GM18502 (cell line): ENCODE data around the gene MRPS11.
"Not testable (repeated sequence)": the region's sequence is repeated elsewhere in the genome, so short reads cannot be mapped to it uniquely, and the experiment has no call there.

Experiments used
- ATAC-seq: cut with Tn5 transposase; IDR thresholded peaks from one replicate; pipeline ENCODE4 v1.9.1; 2021; ENCODE audit warnings: mild to moderate bottlenecking; ENCODE audit not compliant: unreplicated experiment, poor library complexity

Gene MRPS11

DNA sequence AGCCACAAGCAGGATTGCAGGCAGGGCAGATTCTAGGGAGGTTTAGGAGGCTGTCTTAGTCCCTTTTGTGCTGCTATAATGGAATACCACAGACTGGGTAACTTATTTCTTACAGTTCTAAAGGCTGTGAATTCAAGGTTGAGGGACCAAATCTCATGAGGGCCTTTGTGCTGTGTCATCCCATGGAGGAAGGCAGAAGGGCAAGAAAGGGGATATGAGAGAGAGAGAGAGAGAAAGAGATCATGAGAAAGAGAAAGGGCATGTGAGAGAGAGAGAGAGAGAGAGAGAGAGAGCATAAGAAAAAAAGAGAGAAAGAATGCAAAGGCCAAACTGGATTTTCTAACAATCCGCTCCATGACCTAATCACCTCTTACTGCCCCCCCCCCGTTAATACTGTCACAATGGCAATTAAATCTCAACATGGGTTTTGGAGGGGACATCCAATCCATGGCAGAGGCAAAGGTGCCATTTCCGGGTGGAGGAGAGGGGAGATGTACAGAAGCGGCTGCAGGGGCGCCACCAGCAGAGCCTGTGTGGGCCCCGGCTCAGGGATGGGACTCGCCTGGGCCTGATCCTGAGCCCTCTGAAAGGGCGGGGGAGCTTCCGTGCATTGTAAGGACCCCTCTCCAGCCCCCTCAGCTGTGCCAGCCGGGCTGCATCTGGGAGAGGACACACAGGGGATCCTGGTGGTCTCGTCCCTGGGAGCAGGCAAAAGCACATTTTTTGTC lies 20.5 kb downstream of the MRPS11 start:
- no peak for ATAC-seq

DNA sequence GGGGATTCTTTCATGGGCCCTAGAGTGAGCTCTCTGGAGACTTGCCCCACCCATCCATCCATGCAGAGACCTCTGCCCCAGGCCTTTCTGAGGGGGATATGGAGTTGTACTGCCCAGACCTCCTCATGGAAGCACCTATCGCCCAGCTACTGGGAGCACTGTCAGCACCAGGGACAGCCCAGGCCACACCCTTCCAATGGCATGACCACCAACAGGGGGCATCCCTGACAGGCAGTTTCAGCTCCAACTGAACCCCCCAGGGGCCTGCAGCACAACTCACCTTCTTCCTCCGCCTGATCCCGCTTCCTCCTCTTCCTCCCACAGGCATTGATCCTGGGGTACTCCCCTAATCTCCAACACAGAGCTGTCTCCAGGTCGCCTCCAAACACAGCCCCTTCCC lies 21.8 kb downstream of the MRPS11 start:
- ATAC-seq: no peak

GRCh38 chr15:88490036-88490435 lies 22.5 kb downstream of the MRPS11 start:
- ATAC-seq: no peak

DNA sequence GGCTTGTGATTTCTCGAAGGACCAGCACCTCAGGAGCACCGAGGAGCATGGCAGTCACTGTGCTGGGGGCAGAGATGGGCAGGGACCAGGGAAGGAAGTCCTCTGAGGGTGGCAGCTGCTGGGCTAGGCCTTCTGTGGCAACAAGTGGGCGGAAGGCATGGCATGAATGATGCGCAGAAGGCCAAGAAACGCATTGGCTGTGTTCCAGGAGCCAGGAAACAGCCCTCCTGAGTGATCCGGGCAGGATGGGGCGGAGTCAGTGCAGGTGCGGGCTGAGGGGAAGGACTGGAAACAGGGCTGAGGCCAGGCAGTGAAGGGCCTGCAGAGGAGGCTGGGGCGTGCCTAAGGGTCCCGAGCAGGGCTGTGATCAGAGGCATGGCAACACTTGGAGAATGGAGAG lies 23.6 kb downstream of the MRPS11 start:
- ATAC-seq: no peak

DNA sequence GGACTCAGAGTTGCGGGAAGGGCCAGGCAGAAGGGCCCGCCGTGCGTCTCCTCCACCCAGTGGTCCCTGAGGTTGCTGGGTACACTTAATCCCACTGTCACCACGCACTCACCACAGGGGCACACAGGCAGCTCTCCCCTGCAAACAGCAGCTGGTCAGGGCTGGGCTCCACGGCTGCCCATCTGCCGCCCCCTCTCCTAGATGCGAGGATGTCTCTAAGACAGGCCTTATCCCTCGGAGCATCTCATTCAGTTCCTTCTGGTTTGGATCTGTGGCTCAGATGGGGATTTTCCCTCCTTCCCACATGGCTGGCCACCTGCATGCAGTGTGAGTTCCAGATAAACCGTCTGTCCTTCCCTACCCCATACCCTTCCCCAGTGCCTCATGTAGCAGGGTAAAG lies 26.3 kb downstream of the MRPS11 start:
- no peak for ATAC-seq

DNA sequence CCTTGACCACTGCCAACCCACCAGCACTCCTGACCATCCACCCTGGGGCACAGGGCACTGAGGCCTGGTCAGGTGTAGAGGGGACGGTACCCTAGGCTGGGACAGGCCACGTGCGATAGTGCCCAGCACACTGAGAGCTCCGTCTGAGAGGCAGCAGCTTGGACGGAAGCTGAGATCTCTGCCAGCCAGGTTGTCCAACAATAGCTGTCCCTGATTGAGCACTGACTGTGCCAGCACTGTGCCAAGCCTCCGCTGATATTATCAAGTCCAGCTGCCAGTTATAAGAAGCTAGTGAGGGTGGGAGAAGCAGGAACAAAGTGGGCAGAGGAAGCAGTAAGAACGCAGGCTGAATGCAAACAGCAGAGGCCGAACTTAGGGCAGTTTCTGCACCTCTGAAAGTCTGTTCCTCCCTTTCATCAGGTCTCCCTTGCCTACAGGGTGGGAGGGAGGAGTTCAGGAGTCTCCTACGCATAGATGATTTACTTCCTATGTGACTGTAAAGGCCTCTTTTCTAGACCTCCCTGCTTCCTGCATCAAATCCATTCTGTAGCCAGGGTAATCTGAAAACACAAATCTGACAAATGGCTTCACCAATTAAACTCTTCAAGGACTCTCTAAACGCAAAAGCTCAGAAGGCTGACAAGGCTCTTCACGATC lies 29.7 kb downstream of the MRPS11 start:
- ATAC-seq: no peak

- ATAC-seq: no peak
Observed at GRCh38 chr15:88498996-88499395, 31.5 kb downstream of the MRPS11 start.

DNA sequence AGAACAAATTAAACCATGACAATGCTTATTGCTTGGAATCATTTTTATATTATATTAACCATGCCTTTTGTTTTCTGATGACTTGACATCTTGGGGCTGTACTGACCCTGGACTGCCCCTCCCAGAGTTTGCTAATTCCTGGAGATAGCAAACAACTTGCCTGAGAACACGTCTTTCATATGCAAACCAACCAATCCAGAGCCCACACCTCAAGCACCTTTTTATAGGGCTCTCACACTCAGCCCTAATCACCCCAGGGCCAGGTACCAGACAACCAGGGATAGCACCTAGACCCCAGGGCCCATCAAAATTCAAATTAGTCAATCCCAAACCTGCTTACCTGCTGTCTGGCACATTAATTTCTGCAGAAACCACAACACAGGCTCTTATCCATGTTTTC lies 36.9 kb downstream of the MRPS11 start:
- no peak for ATAC-seq

DNA sequence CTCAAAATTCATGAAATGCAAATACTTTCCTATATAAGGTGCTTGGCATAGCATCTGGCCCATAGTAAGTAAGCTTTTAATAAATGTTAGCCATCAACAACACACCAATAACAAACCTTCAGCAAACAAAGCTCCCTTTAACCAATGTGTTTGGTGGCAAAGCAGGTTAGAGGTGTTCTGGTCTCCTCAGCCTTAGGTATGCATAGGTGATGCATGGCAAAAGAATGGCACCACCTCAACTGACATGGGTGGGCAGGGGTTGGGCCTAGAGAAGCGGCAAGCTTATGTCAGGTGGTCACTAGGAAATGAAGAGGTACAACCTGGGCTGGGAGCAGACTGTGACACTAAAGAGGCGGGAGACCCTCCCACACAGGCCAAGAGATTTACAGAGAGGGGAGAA lies 38.2 kb downstream of the MRPS11 start:
- no peak for ATAC-seq

DNA sequence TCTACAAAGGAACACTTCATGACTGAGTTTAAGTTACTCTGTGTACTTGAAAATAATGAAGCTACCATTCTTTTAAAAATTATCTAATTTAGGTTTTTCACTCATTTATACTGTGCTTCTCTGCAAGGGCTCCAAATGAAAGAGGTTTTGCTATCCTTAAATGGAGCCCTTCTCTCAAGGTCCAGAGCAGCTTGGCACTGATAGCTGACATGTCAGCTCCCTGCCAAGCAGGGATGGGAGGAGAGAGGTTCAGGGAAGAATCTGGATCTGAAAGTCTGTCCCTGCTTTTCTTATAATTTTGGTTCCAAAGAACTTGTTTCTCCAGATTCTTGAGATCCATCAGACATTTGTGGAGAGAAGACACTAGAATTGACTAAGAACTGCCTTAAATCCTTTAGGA lies 39.1 kb downstream of the MRPS11 start:
- ATAC-seq: no peak

DNA sequence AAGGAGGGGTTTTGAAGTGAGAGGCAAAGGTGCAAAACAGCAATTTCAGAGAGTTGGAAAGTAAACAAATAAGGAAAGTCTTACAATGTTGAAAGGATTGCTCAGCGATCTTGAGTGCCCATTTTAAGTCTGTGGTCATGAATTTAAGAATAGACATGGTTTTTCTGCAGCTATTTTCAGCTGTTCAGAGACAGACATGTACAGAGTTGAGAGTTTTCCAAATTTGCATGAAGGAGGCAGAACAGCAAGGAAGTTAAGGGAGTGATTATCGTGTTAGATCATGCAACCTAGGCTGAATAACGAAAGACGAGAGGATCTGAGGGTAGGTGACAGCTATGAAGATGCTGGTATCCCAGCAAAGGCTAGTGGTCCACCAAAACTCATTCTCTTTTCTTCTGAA lies 41.8 kb downstream of the MRPS11 start:
- no peak for ATAC-seq

GRCh38 chr15:88509964-88510363 lies 42.5 kb downstream of the MRPS11 start:
- ATAC-seq: no peak

DNA sequence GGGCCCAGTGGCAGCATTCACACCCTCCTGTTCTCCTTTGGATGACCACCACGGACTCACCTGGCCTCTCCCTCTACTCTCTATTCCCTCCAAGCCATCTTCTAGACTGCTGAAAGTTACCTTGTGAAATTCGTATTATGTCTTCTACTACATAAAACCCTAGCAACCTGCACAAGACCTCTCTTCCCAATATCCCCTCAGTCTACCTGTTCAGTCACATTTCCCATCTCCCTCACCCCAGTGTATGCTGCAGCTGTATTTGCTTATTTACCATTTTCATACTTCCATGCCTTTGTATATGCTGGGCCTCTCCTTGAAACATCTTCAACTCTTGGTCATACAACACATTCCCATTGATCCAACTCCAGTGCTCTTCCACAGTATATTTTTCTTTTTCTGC lies 43.7 kb downstream of the MRPS11 start:
- no peak for ATAC-seq

DNA sequence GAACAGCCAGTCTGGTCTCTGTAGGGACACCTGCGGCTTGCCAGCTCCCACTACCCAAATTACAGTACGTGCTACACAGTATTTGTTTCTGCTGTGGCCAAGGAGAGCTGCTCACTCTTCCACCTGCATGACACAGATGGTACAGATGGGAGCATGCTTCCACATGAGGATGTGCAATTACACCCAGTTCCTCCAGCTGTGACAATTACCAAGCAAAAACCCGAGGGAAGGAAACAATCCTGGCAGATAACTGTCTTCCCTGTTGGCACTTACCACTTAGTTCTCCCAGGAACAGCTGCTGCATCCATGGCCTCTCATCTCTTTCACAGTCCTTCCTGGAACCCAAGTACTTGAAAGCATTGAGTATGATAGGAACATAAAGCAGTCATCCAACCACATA lies 44.6 kb downstream of the MRPS11 start:
- no peak for ATAC-seq

DNA sequence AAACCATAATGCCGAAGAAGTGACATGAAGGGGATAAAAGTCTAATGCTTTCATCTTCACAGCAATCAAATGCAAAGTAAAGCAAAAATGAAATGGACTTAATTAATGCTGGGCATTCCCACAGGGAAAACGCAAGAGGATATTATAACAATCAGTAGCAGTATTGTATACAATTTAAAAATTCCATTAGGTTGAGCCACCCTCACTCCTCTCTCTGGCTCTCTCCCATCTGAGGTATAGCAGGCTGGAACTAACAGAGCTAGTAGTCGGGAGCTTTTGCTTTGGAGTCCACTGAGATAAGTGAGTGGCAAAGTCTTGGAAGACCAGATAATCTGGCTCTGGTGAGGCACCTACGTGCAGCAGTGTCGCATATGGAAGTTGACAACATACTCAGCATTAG lies 45.1 kb downstream of the MRPS11 start:
- ATAC-seq: no peak

DNA sequence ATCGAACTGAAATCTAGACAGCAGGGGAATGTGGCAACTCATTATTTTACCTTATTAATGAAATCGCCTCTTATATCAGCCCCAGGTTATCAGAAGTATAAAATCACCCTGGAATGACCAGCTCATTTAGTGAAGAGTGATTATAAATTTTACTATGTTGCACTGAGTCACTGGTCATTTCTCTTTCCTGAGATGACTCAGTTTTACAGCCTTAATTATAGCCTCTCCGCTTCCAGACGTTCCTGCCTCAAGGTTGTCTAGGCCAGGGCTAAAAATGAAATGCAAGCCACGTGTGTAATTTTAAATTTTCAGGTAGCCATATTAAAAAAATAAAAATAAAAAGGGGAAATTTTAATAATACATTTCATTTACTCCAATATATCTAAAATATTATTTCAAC lies 45.7 kb downstream of the MRPS11 start:
- ATAC-seq: no peak

DNA sequence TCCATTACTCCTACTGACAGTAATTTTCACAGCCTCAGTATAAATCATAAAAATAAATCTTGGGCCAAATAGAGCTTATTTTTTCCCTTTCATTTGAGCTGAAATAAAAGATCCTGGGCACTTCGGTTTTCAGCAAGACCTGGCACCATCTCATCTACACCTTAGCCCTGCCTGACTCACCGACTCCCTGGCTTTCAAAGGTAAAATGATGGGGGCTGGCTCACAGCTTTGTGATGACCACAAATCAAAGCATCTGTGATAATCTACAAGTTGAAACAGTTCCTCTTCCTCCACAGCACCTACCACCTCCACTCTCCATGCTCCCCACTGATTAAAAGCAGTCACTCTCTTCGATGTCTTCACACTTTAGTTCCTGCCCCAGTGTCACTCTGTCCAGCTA lies 51.4 kb downstream of the MRPS11 start:
- ATAC-seq: no peak

DNA sequence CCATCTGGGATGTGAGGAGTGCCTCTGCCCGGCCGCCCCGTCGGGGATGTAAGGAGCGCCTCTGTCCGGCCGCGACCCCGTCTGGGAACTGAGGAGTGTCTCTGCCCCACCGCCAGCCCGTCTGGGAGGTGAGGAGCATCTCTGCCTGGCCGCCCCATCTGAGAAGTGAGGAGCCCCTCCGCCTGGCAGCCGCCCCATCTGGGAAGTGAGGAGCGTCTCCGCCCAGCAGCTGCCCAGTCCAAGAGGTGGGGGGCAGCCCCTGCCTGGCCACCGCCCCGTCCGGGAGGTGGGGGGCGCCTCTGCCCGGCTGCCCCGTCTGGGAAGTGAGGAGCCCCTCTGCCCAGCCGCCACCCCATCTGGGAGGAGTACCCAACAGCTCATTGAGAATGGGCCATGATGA lies 56.6 kb downstream of the MRPS11 start:
- not testable (repeated sequence) for ATAC-seq

DNA sequence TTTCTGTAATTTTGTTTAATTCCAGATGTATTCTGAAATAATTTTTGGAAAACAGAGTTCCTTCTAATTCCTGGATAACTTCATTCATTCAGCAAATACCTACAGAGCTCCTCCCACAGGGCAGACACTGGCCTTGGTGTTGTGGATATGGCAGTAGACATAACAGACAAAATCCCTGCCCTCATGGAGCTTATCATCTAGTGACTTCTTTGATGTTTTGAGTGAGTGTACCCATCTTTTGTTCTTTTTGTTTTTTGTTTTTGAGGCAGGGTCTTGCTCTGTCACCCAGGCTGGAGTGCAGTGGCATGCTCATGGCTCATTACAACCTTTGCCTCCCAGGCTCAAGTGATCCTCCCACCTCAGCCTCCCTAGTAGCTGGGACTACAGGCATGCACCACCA lies 57.9 kb downstream of the MRPS11 start:
- no peak for ATAC-seq

GRCh38 chr15:88526247-88526879 lies 58.9 kb downstream of the MRPS11 start:
- ATAC-seq: no peak

- ATAC-seq: no peak
Observed at GRCh38 chr15:88529021-88529630, 61.6 kb downstream of the MRPS11 start.
